Measurements from ENCODE around the gene SPTLC3.

The SPTLC3 gene

DNA sequence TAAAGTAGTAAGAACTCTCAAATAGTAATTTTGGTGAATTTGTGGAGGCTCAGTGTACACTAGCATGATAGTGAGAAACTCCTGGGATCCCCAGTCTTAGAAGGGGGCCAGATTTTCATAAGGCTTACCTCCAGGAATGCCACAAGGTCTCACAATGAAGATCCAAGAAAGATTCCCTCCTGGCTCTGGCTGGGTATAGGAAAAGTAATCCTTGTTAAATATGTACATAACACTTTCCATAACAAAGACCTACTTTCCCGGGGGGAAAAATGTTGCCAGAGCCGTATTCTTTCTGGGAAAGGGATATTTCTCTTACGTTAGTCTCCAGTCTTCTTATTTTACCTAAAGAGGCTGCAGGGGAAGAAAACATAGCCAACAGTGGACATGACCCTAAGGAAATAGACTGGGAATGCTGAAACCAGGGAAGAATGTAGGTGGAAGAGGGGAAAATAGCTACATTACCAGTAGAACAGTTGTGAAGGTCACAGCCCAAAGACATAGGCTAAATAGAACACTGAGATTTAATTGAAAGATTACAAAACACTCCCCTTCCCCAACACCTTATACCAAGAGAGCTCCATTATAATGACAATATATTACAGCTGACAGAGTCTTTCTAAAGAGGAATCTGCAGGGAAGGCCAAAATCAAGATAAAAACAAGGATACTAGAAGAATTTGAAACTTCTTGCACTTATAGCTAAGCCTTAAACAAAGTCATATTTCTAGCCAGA lies 177.4 kb downstream of the SPTLC3 start:
- DNase-seq (ENCODE audit: low read depth in 3 of 3): no peak

DNA sequence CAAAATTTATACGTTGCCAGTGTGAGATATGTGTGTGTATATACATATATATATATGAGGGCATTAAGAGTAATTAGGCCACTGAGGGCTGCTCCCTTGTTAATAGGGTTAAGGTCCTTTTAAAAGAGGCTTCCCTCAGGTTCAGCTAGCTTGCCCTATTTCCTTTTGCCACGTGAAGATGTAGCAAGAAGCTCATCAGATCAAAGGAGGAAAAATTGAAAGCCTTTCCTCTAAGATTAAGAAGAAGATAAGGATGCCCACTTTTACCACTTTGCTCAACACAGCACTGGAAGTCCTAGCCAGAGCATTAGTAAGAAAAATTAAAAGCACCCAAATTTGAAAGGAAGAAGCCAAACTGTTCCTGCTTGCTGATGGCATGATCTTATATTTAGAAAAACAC lies 179.1 kb downstream of the SPTLC3 start:
- DNase-seq (ENCODE audit: low read depth in 3 of 3): no peak

DNA sequence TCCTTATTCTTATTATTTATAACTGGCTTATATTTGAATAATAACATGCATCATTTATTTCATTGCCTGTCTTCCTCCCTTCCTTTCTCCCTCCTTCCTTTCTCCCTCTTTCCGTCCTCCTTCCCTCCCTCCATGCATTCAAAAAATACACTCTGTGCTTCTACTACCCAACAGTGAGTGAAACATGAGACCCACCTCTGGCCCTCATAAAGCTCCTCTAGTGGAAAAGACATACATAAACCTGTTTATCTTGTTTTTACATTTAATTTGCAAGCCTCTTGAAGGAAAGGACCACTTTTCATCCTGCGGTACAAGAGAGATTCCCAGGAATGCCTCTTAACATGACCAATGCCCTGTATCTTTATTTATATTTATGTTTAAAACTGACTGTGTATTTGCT lies 190.5 kb downstream of the SPTLC3 start:
- DNase-seq (ENCODE audit: low read depth in 3 of 3): no peak

DNA sequence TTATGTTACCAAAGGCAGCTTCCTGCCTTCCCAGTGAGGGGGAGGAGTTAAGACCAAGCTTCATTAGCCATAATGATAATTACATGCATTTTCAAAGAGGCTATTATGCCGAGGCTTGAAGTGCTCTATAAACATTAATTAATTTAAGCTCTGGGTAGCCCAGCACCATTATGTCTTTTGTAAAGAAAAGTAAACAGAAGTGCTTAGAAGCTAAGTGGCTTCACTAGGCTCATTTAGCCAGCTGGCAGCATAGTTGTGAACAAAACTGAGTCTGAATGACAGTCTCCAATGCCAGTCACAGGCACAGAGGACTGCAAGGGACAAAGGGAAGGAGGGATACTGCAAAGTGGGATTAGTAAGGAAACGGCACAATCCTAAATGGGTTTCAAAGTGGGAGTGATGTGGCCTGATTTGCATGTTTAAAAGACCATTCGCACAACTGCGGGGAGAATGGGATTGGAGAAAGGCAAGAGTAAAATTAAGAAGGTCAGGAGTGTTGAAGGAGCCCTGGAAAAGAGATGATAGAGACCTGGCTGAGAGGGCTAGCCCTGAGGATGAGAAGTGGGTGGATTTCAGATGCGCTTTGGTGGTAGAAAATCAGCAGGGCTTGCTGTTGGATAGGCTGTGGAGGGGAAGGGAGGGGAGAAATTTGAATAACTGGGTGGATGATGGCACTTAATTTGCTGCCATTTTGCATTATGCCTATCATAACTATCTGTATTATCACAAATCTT lies 192.2 kb downstream of the SPTLC3 start:
- DNase-seq (ENCODE audit: low read depth in 3 of 3): no peak

DNA sequence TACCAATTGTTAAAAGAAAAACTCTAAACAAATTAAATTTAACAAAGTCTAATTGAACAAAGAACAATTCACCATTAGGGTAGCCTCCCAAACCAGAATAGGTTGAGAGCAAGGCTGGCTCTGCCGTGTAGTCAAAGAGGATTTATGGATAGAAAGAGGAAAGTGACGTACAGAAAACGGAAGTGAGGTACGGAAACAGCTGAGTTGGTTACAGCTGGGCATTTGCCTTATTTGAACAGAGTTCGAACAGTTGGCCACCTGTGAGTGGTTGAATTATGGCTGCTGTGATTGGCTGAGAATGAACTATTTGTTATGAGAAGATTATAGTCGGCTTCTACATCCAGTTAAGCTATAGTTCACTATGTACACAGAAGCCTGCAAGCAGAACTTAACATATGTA lies 193.8 kb downstream of the SPTLC3 start:
- DNase-seq (ENCODE audit: low read depth in 3 of 3): no peak

DNA sequence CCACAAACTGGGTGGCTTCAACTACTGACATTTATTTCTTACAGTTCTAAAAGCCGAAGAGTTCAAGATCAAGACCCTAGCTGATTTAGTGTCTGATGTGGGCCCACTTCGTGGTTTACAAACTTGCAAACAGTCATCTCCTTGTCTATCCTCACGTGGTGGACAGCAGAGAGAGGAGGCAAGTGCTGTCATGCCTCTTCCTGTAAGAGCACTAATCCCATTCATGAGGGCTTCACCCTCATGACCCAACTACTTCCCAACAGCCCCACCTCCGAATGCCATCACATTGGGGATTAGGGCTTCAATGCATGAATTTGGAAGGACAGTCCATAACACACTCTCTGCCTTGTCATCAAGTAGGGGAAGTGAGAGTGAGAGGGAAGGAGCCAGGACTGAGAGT lies 196.7 kb downstream of the SPTLC3 start:
- no peak for DNase-seq (ENCODE audit: low read depth in 3 of 3)

DNA sequence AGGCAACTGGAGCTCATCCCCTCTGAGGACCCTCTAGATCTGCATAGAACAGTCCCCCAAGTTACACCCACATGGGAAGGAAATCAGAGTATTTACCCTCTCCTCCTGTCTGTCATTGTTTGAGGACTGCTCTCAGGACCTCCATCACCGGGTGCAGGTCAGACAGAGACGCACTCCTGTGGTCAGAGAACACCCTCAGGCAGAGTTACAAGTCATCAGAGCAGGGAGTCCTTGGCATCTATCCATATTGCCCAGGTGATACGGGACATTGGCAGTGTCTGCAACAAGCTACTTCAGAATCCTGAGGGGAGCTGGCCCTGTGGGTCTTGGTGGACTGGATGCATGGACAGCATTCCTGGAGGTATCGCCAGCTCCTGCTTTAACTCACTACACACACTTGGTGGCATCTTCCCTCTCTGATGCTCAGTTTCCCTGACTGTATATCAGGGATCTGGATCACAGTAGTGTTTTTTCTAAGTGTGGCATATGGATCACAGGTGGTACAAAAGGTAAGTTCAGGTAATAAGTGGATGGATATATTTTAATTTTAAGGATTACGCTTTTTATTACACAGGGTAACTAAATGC lies 197.2 kb downstream of the SPTLC3 start:
- no peak for DNase-seq (ENCODE audit: low read depth in 3 of 3)

DNA sequence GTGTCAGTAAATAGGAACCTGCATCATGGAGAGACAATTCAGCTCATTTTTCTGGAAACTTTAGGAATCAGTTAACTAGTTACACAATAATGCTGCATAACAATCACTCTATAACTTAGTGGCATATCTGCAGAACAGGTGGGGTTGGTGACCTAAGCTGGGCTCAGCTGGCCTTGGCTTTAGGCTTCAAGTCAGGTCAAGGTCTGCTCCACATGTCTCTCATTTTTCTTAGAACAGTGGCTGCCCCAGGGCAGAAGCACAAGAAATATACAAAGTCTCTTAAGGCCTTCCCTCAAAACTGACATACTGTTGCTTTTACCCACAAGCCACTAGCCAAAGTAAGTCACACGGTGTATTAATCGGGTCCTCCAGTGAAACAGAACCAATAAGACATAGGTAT lies 198.2 kb downstream of the SPTLC3 start:
- DNase-seq (ENCODE audit: low read depth in 3 of 3): no peak

DNA sequence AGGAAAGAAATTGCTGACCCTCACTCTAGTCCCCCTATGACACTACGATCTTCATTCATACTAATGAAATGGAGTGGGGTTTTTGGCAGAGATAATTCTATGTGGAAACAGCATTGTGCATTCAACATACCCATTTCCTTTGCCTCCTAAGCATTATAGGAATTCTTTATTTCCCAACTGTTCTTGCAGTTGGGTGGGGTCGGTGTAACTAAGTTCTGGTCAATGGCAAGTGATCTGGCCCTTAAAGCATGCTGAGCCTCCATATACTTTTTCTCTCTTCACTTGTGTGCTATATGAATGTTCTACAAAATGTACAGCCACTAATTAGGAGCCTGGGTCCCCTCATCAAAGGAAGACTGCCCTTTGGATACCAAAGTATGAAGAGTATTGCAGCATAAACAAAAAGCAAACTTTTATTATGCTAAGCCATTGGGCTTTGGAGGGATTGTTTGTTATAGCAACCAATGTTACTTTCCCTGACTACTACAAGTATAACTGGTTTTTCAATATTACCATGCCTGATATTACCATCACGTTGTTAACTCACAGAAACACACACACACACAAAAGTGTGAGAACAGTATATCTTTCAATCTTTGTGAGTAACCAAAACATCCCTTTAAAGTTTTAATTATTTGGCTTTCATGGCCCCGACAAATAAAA lies 203.3 kb downstream of the SPTLC3 start:
- DNase-seq (ENCODE audit: low read depth in 3 of 3): no peak

DNA sequence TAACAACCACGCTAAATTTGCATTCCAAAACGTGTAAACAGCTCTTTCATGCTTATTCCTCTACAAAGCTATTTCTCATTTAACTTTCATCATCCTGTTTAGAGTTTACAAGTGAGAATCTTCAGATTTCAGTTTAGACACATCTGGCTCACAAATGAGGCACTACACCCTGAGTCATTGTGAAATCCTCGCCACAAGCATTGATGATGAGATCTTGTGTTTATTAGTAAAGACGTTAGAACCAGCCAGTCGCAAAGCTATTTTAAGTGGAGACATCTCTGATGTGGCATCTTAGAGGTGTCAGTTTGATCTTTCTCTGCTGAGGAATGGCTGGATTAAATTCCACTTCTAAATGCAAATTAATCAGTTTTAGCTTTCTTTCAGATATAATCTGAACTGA lies 204.0 kb downstream of the SPTLC3 start:
- no peak for DNase-seq (ENCODE audit: low read depth in 3 of 3)

DNA sequence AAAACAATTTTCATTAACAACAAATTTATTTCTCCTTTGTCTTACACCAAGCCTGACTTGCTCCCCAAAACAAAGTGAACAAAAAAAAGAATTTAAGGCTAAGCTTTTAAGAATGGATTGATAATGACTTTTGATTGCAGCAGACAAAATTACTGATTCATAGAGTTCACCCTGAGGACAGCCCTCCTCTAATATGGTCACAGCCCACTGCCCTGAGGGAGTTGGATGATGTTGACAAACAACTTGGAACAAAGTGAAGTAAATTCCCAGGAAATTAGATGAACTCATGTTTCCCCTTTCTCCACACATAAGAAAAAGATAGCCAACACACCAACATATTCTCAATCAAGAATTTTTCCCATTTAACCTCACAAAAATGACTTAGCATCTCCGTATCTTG lies 204.6 kb downstream of the SPTLC3 start:
- DNase-seq (ENCODE audit: low read depth in 3 of 3): no peak

DNA sequence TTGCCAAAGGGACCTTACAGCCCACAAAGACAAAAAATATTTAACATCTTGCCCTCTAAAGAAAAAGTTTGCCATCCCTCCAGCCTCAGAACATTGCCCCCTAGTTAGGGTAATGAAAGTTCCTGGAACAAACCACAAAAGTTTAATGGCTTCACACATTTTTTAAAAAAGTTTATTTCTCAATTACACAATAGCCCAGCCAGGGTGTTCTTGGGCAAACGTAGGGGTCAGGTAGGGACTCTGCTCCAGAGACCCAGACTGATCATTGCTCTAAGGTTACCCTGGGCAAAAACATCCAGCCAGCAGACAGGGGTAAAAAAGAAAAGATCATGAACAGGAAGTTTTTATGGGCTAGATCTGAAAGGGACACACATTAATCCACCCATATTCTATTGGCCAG lies 207.8 kb downstream of the SPTLC3 start:
- no peak for DNase-seq (ENCODE audit: low read depth in 3 of 3)
